ENCODE measurements around the gene EWSR1.

Gene EWSR1

DNA sequence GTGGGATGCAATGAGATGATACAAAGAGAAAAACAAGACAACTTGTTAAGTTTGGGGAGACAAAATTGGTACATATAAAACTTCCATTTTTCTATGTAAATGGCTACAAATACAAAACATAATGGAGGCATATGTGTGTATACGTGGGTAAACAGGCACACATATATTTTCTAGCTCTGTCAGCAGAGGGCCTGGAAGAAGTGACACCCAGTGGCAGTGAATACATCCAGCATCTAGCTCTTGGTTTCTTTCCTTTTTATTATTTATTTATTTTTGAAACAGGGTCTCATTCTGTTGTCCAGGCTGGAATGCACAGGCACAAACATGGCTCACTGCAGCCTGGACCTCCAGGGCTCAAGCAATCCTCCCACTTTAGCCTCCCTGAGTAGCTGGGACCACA is 52.5 kb downstream of the EWSR1 start:
- no peak for DNase-seq

DNA sequence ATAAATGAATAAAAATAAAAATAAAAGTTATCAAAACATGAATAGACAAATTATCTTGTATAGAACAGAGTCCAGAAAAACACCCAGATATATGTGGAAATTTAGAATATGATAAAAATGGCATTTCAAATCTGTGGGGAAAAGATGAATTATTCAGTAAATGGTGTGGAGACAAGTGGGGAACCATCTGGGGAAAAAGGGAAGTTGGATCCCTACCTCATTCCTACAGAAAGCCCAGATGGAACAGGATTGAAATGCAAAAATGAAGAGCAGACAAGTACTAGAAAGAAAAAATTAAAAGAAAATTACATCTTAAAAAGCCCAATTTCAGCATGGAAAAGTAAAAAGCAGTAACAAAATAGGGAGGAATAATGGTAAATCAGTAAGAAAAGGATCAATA is 55.6 kb downstream of the EWSR1 start:
- DNase-seq, result no peak

- DNase-seq, result no peak
Observed at GRCh38 chr22:29325356-29325755, 57.3 kb downstream of the EWSR1 start.

- DNase-seq, result no peak
Observed at GRCh38 chr22:29325785-29326315, 57.8 kb downstream of the EWSR1 start.

- no peak for DNase-seq
Observed at GRCh38 chr22:29326481-29326880, 58.4 kb downstream of the EWSR1 start.

- DNase-seq, result no peak
Observed at GRCh38 chr22:29327089-29327764, 59.2 kb downstream of the EWSR1 start.

DNA sequence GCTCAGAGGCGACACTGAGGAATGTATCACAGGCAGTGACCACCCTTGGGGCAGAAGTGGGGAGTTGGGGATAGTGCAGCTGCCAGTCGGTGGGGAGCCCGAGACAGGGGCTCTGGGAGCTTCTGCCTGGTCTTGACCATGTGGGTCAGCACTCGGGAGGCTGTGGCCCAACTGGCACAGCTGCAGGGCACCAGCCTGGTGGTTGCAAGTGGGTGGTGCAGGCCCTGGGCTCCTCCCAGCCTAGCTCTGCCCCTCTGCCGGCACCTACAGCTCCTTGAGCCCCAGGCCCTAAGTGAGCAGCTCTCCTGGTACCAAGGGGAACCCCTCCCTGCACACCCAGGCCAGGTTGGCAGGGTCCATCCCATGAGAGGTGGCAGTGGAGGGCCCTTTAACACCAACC is 60.0 kb downstream of the EWSR1 start:
- no peak for DNase-seq

DNA sequence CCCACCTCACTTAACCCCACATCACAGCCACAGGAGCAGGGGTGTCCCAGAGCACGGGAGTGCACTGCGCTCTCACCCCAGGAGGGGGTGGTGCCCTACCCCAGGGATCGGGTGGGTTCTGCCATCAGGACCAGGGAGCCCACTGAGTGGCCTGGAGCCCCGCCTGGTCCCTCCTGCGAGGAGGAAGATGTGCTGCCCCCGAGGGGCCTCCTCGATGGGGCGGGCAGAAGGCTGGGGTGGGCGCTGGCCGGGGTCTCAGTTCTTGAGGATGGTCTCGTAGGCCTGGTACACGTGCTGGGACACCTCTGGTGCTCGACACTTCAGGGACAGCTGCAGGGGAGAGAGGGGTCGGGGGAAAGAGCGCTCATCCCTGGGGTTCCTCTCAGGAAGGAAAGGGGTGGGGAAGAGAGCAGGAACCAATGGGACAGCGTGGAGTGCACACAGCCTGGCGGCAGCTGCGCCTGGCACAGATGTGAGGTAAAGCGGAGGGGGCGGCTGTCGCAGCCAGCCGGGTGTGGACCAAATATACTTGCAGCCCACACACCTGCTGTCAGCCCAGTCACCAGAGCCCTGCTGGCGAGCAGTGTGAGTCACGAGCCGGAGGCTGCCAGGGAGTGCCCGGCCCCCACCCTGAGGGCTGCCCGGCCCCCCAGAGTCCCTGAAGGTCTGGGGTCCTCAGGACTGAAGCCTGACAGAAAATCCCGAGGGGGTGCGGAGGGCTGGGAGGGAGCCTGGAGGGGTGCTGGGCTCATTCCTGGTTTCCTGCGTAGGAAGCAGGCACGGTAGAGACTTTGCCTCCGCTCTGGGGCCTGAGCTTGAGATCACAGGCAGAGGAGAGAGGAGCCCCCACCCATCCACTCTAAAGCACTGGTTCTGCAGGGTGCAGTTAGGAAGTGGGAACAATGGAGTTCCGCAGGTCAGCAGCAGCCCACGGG is 60.8 kb downstream of the EWSR1 start:
- DNase-seq, result no peak

GRCh38 chr22:29329581-29329980 is 61.5 kb downstream of the EWSR1 start:
- no peak for DNase-seq

GRCh38 chr22:29330291-29330690 is 62.2 kb downstream of the EWSR1 start:
- DNase-seq, result no peak

DNA sequence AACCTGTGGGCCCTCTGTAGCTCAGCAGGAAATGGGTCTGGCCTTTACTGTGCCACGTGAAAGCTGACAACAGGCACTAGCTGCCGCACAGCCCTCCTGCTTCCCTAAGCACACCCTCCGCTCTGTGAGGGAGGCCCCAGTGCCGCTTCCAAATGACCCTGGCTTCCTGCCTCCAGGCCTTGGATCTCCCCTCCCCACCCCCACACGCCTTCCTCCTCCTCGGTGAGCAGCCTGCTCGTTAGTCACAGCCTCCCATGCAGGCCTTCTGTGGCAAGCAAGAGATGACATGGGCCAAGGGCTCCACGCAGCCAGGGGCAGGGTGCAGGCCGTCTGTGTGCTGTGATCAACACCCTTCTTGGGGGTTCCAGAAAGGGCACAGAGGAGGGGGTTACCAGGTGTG is 62.7 kb downstream of the EWSR1 start:
- no peak for DNase-seq

DNA sequence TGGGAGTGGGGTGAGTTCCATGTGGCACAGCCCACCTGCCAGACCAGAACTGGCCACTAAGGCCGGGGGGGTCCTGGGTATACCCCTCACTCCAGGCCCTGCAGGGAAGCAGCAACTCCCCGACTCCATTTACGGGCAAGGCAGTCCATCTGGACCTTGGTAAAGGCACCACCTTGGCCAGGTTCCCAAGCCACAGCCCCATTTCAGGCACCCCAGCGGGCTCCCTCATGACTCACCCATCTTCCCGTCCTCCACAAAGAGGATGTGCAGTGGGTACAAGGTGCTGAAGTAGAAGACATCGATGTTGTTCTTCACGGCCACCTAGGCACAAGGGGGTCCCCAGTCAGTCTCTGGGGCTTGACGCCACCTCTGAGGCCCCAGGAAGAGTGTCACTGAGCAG is 63.1 kb downstream of the EWSR1 start:
- DNase-seq, result no peak

DNA sequence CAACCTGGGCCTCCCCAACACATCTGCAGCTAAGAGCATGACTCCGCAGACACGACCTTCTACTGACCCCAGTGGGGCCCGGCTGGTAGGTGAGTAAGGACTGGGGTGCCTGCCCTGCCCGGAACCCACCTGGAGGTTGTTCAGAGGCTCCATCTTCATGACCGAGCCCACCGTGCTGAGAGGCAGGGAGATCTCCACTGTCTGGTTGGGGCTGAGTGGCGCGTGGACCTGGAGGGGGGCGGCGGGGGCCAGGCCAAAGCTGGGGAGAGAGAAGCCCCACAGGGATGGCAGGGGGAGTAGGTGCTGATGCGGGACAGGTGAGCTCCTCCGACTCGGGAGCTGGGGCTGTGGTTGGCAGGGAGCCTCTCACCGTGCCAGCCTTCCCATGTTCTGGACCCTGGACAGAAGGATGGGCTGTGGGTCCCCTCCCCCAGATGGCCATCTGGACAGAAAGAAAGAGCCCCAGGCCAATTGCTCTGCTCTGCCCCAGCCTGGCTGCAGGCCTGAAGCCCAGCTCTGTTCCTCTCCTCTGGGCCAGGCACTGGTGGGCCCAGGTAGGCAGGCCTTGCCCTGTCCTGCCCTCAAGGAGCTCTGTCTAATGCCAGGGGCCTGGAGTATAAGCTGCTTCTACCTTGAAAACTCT is 63.7 kb downstream of the EWSR1 start:
- DNase-seq, result no peak

DNA sequence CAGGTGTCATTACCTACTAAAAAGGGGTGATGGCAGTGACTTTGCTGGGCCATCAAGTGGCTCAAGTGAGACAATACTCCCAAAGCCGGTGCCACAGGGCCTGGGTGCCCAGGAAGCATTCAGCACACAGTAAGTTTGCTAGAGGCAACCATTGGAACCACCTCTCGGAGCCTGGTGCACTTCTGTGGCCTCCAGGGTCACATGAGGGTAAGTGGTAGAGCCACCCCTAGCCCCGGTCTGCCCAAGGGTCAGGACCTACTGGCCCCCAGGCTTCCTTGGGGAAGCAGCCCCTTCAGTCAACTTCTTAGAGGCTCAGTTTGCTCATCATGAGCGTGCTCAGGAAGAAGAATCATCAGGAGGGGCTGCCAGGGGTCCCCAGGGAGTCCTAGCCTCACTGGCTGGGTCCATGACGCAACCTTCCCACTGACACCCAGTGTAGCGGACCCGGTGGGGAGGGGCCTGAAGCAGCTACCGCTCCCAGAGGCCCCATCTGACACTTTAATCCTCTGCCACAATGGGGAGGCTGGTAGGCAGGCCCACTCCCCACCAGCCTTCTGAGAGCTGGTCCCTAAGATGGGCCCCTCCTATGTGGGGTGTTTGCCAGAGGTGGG is 64.9 kb downstream of the EWSR1 start:
- DNase-seq, result no peak

GRCh38 chr22:29334148-29334547 is 66.1 kb downstream of the EWSR1 start:
- no peak for DNase-seq

DNA sequence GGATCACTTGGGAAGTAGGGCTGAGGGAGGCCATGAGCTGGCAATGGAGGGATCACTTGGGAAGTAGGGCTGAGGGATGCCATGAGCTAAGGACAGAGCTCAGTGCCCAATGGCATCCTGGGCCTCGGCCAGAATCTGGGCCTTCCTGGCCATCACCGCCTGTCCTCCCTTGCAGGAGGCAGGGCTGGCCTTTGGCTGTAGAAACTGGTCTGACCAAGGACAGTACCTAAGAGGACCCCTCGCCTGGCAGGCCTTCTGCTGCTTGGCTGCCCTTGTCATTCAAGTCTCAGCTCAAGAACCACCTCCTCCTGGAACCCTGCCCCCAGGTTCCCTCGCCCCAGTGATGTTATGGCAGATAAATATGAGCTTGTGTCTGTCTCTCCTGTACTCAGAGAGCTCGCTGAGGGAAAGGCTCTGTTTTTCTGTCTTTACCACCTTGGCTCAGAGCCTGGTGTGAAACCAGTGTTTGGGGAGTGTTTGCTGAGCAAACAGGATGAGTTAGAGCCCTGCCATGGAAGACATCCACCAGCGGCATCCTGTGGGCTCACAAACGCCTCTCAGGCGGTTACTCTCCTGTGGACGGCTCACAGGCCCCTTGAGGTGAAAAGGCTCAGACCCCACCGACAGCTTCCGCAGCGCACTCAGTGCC is 66.8 kb downstream of the EWSR1 start:
- no peak for DNase-seq

- no peak for DNase-seq
Observed at GRCh38 chr22:29335656-29336055, 67.6 kb downstream of the EWSR1 start.

- no peak for DNase-seq
Observed at GRCh38 chr22:29336751-29337490, 68.9 kb downstream of the EWSR1 start.

DNA sequence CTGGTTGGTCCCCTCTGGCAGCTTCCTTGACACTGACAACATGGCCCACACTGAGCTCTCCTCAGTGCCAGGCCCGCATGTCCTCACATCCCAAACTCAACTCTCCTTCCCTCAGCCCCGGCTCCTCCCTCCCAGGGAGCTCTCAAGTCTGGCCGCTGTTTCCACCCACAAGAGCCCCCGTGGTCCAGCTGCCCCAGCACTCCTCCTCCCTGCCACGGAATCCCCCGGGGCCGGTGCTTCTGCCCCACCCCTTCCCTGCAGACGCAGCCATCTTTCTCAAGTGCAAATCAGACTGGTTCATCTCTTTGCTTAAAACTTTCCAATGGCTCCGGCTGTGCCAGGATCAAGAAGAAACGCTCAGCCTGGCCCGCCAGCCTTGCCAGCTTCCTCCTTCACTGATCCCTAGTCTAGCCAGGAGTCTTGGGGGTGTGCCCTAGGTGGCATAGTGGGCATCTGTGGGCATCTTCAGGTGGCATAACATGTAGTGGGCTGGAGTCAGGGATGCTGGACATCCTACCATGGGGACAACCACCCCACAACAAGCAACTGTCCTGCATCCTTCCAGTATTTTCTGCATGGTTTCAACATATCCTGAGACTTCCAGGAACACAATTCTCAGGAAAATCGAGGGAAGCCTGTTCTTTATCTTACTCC is 69.7 kb downstream of the EWSR1 start:
- DNase-seq, result no peak

DNA sequence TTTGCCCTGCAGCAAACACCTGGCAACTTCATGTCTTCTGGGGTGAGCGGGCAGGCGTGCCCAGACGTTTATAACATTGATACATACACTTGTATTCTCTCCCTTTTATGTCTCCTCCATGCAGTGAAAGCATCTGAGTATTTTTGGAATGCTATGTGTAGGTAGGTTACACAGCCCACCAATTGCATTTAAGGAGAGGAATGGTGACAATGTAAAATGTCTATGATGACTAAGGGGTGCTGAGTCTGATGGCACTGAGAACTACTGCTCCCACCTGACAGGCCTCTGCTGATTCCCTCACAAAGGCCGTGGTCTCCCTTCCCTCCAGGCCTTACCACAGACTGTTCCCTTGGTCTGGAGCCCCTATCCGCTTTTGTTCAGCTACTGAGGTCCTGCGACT is 70.3 kb downstream of the EWSR1 start:
- DNase-seq, result no peak
